Natural killer cell (primary cell): ENCODE results near the gene RAPSN. TPM values are rescaled to one million over a fixed set of nuclear protein-coding genes. Genes with fewer than 3 reads are reported as not detected.

ENCODE experiments used
- ATAC-seq, 3 donors: fragments of 150-1000 bp in 2 of 3; fragments of 200-7000 bp in 1 of 3; cut with Tn5 transposase; 1 replicate in 1 of 3; 2 replicates in 2 of 3; pipeline ENCODE4 v1.10.0; 2021; ENCODE audit warnings: mild to moderate bottlenecking in 2 of 3, moderate library complexity in 2 of 3
- DNase-seq, 2 donors: peaks; one replicate each; pipeline versions ENCODE4 v3.0.0 to v3.0.0-alpha.2; 2013 to 2021; ENCODE audit warnings: mixed read lengths in 1 of 2
- H3K27ac ChIP-seq: one replicate; pipeline ENCODE4 v1.5.1; 2013; ENCODE audit warnings: mild to moderate bottlenecking, low read length
- H3K27me3 ChIP-seq: one replicate; pipeline ENCODE4 v1.6.1; 2013; ENCODE audit warnings: low read length; ENCODE audit not compliant: control insufficient read depth, insufficient read depth
- H3K36me3 ChIP-seq: one replicate; pipeline ENCODE4 v1.6.1; 2013; ENCODE audit warnings: low read length; ENCODE audit not compliant: control insufficient read depth, insufficient read depth
- H3K4me1 ChIP-seq: one replicate; pipeline ENCODE4 v1.6.1; 2013; ENCODE audit warnings: low read length; ENCODE audit not compliant: control insufficient read depth, insufficient read depth
- H3K4me3 ChIP-seq: one replicate; pipeline ENCODE4 v1.5.1; 2013; ENCODE audit warnings: low read length
- H3K9me3 ChIP-seq: one replicate; pipeline ENCODE4 v1.6.1; 2013; ENCODE audit warnings: low read length; ENCODE audit not compliant: control insufficient read depth, insufficient read depth
- H3K27ac Mint-ChIP-seq, 2 donors: one replicate each; pipeline ENCODE4 v1.8.0; 2022; ENCODE audit warnings: mild to moderate bottlenecking in 2 of 2, mixed read lengths in 2 of 2, moderate library complexity in 1 of 2
- H3K27me3 Mint-ChIP-seq, 2 donors: one replicate each; pipeline ENCODE4 v1.8.0; 2022; ENCODE audit warnings: low read depth in 2 of 2, mixed read lengths in 2 of 2
- H3K36me3 Mint-ChIP-seq: one replicate; pipeline ENCODE4 v1.8.0; 2022; ENCODE audit warnings: mixed read lengths
- H3K4me1 Mint-ChIP-seq, 2 donors: one replicate each; pipeline ENCODE4 v1.8.0; 2022; ENCODE audit warnings: mixed read lengths in 2 of 2
- H3K4me3 Mint-ChIP-seq: one replicate; pipeline ENCODE4 v1.8.0; 2022; ENCODE audit warnings: mild to moderate bottlenecking, moderate library complexity, mixed read lengths
- H3K9me3 Mint-ChIP-seq, 2 donors: one replicate each; pipeline ENCODE4 v1.8.0; 2022; ENCODE audit warnings: mixed read lengths in 2 of 2
- CTCF ChIP-seq: fragments of 200-600 bp; IDR thresholded peaks from one replicate; pipeline ENCODE4 v1.8.0; 2022; ENCODE audit warnings: antibody characterized with exemption
- WGBS: methylation state at CpG from one replicate; pipeline ENCODE4 v1.1.7; 2013; ENCODE audit warnings: missing lambda C conversion rate; ENCODE audit not compliant: insufficient coverage; 5-methylcytosine and 5-hydroxymethylcytosine counted together
- intact Hi-C: fragments of 100-400 bp; cut with micrococcal nuclease; formaldehyde crosslinking; loops from one replicate; pipeline ENCODE4 v1.14.2; 2022
- total RNA-seq, 4 donors: library from RNA; stranded (reverse); fragments of 120-200 nt in 1 of 4; gene quantifications; one replicate each; pipeline versions ENCODE4 v1.2.3 to v1.2.4, GENCODE V29; 2013 to 2022

RAPSN gene
- total RNA-seq, 3 donors from 2014 or later (not counting 1 experiment from before 2014, with no cell fraction given) = 1.6 to 2.2 (median 1.7) TPM

GRCh38 chr11:47495011-47495855 is 46.3 kb upstream of the RAPSN start:
- H3K27ac ChIP-seq = no peak overlapping the region
- peaks cover 14% of the 10 kb centered on the region for H3K36me3 ChIP-seq
- H3K27me3 ChIP-seq = no peaks in the 10 kb centered on the region
- H3K4me1 ChIP-seq = peaks cover 4% of the 10 kb centered on the region
- H3K9me3 Mint-ChIP-seq = no peaks in the 10 kb centered on the region
- 87% methylated on average over 4 of the region's 4 CpGs for whole genome bisulfite sequencing
- H3K27me3 Mint-ChIP-seq = no peaks in the 10 kb centered on the region
- TF ChIP-seq CTCF = no peak
- DNase-seq (no peak), ATAC-seq (no peak)
- H3K27ac Mint-ChIP-seq = no peak overlapping the region
- H3K4me1 Mint-ChIP-seq = peaks cover 35 to 36% of the 10 kb centered on the region in 2 donors
- no peaks in the 10 kb centered on the region for H3K9me3 ChIP-seq
- H3K4me3 ChIP-seq = no peak overlapping the region
- H3K4me3 Mint-ChIP-seq = no peak overlapping the region
- intact Hi-C loops = no loop called here
- H3K36me3 Mint-ChIP-seq = no peaks in the 10 kb centered on the region

DNA sequence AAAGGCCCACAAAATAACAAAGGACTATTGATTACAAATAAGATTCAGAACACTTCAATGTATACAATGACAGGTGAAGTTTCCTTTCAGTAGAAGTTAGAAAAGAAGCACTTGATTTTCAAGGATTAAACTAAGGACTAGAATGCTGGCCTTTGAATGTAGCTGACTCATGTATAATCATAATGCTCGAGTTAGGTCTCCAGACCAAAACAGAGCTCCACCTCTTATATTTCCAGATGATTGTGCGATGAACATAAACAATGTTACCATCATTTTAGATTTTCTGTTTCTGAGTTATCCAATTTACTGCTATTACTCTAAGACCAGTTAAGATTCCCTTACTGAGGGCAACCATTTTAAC is 40.4 kb upstream of the RAPSN start:
- no peaks in the 10 kb centered on the region for H3K9me3 Mint-ChIP-seq
- no peak for TF ChIP-seq CTCF

DNA sequence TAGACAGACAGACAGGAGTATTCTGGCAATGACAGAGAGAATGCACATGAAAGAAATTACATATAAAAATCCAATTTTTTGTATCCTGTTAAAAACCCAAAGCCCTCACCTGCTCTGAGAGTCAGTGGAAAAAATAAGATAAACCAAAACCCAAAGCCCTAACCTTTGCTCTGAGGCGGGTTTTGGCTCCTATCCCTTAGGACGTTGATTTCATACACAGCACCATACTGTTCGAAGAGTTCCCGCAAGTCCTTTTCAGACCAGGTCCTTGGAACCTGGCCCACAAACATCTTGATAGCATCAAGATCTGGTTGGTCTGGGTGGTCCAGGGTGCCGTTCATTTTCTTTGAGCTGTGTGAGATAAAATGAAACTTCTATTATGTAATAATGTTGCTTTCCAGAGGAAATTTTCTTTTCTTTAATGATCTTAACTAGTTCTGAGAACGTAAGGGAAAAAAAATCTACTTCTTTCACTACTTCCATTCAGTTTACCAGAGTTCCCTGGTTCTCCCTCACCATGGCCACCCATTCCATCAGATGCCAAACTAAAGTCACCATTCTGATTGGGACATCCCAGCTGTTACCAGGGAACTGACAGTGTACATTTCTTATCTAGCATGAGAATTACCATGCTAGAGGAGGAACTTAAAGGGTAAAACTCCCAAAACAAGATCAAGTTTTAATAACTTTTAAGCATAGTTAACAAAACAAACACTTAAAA is 39.9 kb upstream of the RAPSN start:
- no peak for TF ChIP-seq CTCF
- Mint-ChIP-seq H3K27ac (peak overlapping the region; percentile 57 to 65), H3K27me3 (no peaks in the 10 kb centered on the region), H3K36me3 (peaks cover 11% of the 10 kb centered on the region), H3K4me3 (no peak overlapping the region), H3K9me3 (no peaks in the 10 kb centered on the region), H3K4me1 (peaks cover 21 to 24% of the 10 kb centered on the region in 2 donors)
- H3K9me3 ChIP-seq = no peaks in the 10 kb centered on the region
- H3K36me3 ChIP-seq = peaks cover 48% of the 10 kb centered on the region
- ATAC-seq (no peak), DNase-seq (no peak)
- no peak overlapping the region for H3K27ac ChIP-seq
- no peaks in the 10 kb centered on the region for H3K4me1 ChIP-seq
- WGBS = 89% methylated on average over 5 of the region's 6 CpGs
- intact Hi-C loops = no loop called here
- no peak overlapping the region for H3K4me3 ChIP-seq
- H3K27me3 ChIP-seq = no peaks in the 10 kb centered on the region

More for the DNA sequence above, 40.4 kb upstream of the RAPSN start:
- no peaks in the 10 kb centered on the region for H3K9me3 ChIP-seq
- Mint-ChIP-seq H3K27me3 (no peaks in the 10 kb centered on the region), H3K4me1 (peaks cover 26 to 29% of the 10 kb centered on the region in 2 donors), H3K36me3 (peaks cover 6% of the 10 kb centered on the region), H3K4me3 (no peak overlapping the region), H3K27ac (peak overlapping the region; percentile 57 to 65)
- 89% methylated on average over 2 of the region's 2 CpGs for WGBS
- intact Hi-C loops = no loop called here
- H3K27me3 ChIP-seq = no peaks in the 10 kb centered on the region
- H3K4me3 ChIP-seq = no peak overlapping the region
- ATAC-seq (no peak), DNase-seq (no peak)
- H3K4me1 ChIP-seq = no peaks in the 10 kb centered on the region
- no peak overlapping the region for H3K27ac ChIP-seq
- H3K36me3 ChIP-seq = peaks cover 48% of the 10 kb centered on the region
